H1 (cell line): ENCODE data around the gene GDAP1L1. TPM values are rescaled to one million over a fixed set of nuclear protein-coding genes. Genes with fewer than 3 reads are reported as not detected.

Experiments
- CTCF ChIA-PET: fragments of 300-600 bp; sonication (Branson Sonifier 250); formaldehyde crosslinking; loops from one replicate; lab custom pipeline; 2021; ENCODE audit not compliant: partially characterized antibody; lab: Charles Lee
- POLR2A ChIA-PET: fragments of 300-600 bp; sonication (Branson Sonifier 250); formaldehyde crosslinking; loops from one replicate; lab custom pipeline; 2021; ENCODE audit warnings: inconsistent platforms; ENCODE audit not compliant: partially characterized antibody; lab: Charles Lee
- DNase-seq, 2 experiments: peaks; one replicate each; pipeline versions ENCODE4 v3.0.0 to v3.0.0-alpha.2; 2010 to 2022; ENCODE audit warnings: low spot score in 2 of 2, low read depth in 1 of 2, mixed read lengths in 1 of 2
- FAIRE-seq: peaks from 2 replicates; lab custom pipeline; 2011; peaks lifted over from hg19 to GRCh38; lab: Jason Lieb, UNC
- H2AFZ ChIP-seq: 2 replicates; pipeline ENCODE4 v1.8.1; 2012; ENCODE audit warnings: low read length, inconsistent platforms
- H2AK5ac ChIP-seq: 2 replicates; pipeline ENCODE4 v1.6.1; 2013; ENCODE audit warnings: low read depth, low read length
- H2BK120ac ChIP-seq: replicated peaks from 2 replicates; pipeline ENCODE3; 2013; ENCODE audit warnings: low read depth, low read length, inconsistent platforms
- H2BK12ac ChIP-seq: 2 replicates; pipeline ENCODE4 v1.6.1; 2013; ENCODE audit warnings: low read depth, low read length
- H2BK15ac ChIP-seq: 2 replicates; pipeline ENCODE4 v1.6.1; 2013; ENCODE audit warnings: low read length
- H2BK20ac ChIP-seq: 2 replicates; pipeline ENCODE4 v1.6.1; 2013; ENCODE audit warnings: low read length
- H2BK5ac ChIP-seq: 2 replicates; pipeline ENCODE4 v1.6.1; 2013; ENCODE audit warnings: low read depth, low read length
- H3K14ac ChIP-seq: 2 replicates; pipeline ENCODE4 v1.6.1; 2013; ENCODE audit warnings: inconsistent platforms; ENCODE audit not compliant: insufficient read length
- H3K18ac ChIP-seq: 2 replicates; pipeline ENCODE4 v1.6.1; 2013; ENCODE audit warnings: low read length; ENCODE audit errors: extremely low read depth
- H3K23ac ChIP-seq: 2 replicates; pipeline ENCODE4 v1.6.1; 2013; ENCODE audit warnings: inconsistent platforms; ENCODE audit not compliant: insufficient read length
- H3K23me2 ChIP-seq: 2 replicates; pipeline ENCODE4 v1.6.1; 2013; ENCODE audit warnings: low read depth, low read length
- H3K27ac ChIP-seq: 2 replicates; pipeline ENCODE4 v1.6.1; 2011; ENCODE audit warnings: low read depth, low read length, inconsistent platforms
- H3K27me3 ChIP-seq, 4 experiments: replicated peaks in 1 of 4; 1 replicate in 1 of 4; 2 replicates in 3 of 4; pipeline versions ENCODE4 v1.6.1 to v1.8.1; 2011 to 2013; ENCODE audit warnings: low read length in 3 of 4, mild to moderate bottlenecking in 3 of 4, inconsistent platforms in 2 of 4, mixed read lengths in 2 of 4, moderate library complexity in 1 of 4; ENCODE audit not compliant: control insufficient read depth in 3 of 4, insufficient read depth in 3 of 4; ENCODE audit errors: extremely low read depth in 1 of 4
- H3K36me3 ChIP-seq, 4 experiments: 2 replicates each; pipeline versions ENCODE4 v1.6.1 to v1.8.1; 2011 to 2013; ENCODE audit warnings: mild to moderate bottlenecking in 4 of 4, low read length in 3 of 4, moderate library complexity in 2 of 4, control low read depth in 1 of 4, inconsistent platforms in 1 of 4; ENCODE audit not compliant: insufficient read depth in 4 of 4, control insufficient read depth in 2 of 4
- H3K4ac ChIP-seq: replicated peaks from 2 replicates; pipeline ENCODE3; 2013; ENCODE audit warnings: low read length, low read depth, mixed read lengths, inconsistent platforms; ENCODE audit not compliant: insufficient read length
- H3K4me1 ChIP-seq, 4 experiments: replicated peaks in 1 of 4; 1 replicate in 1 of 4; 2 replicates in 3 of 4; pipeline versions ENCODE4 v1.6.1 to v1.8.1; 2011 to 2013; ENCODE audit warnings: low read length in 3 of 4, inconsistent platforms in 2 of 4, mixed read lengths in 1 of 4; ENCODE audit not compliant: insufficient read depth in 4 of 4, control insufficient read depth in 3 of 4
- H3K4me2 ChIP-seq, 2 experiments: 2 replicates each; pipeline versions ENCODE4 v1.6.1 to v1.8.1; 2011 to 2013; ENCODE audit warnings: low read depth in 2 of 2, low read length in 2 of 2, control low read depth in 1 of 2, inconsistent platforms in 1 of 2, mild to moderate bottlenecking in 1 of 2; ENCODE audit not compliant: insufficient read depth in 1 of 2
- H3K4me3 ChIP-seq, 4 experiments: fragments of 200-600, 300-600 bp in 1 of 4; sonication (generic), shearing (Covaris generic), sonication (Bioruptor Twin) in 1 of 4; 2 replicates each; pipeline versions ENCODE4 v1.5.1 to v1.8.1; 2011 to 2016; ENCODE audit warnings: low read length in 4 of 4, low read depth in 3 of 4, control low read depth in 2 of 4, inconsistent platforms in 2 of 4, mild to moderate bottlenecking in 2 of 4, mixed read lengths in 1 of 4, moderate library complexity in 1 of 4; ENCODE audit not compliant: insufficient read depth in 2 of 4; ENCODE audit errors: extremely low read depth in 1 of 4
- H3K56ac ChIP-seq: replicated peaks from 2 replicates; pipeline ENCODE3; 2013; ENCODE audit warnings: low read depth, mild to moderate bottlenecking, mixed read lengths, low read length, inconsistent platforms; ENCODE audit not compliant: insufficient read length
- H3K79me1 ChIP-seq: 2 replicates; pipeline ENCODE4 v1.6.1; 2013; ENCODE audit warnings: low read depth, low read length, control low read depth
- H3K79me2 ChIP-seq, 2 experiments: 2 replicates each; pipeline versions ENCODE4 v1.6.1 to v1.8.1; 2012 to 2013; ENCODE audit warnings: low read length in 2 of 2, mild to moderate bottlenecking in 2 of 2, inconsistent platforms in 1 of 2; ENCODE audit not compliant: insufficient read depth in 2 of 2, control insufficient read depth in 1 of 2
- H3K9ac ChIP-seq, 4 experiments: replicated peaks in 1 of 4; 1 replicate in 1 of 4; 2 replicates in 3 of 4; pipeline versions ENCODE4 v1.6.1 to v1.8.1; 2011 to 2013; ENCODE audit warnings: low read depth in 3 of 4, low read length in 3 of 4, control low read depth in 2 of 4, mild to moderate bottlenecking in 2 of 4, moderate library complexity in 2 of 4, inconsistent platforms in 1 of 4; ENCODE audit errors: extremely low read depth in 1 of 4
- H3K9me3 ChIP-seq, 2 experiments: 2 replicates each; pipeline versions ENCODE4 v1.6.1 to v1.8.1; 2012 to 2013; ENCODE audit warnings: mild to moderate bottlenecking in 2 of 2, moderate library complexity in 2 of 2, control low read depth in 1 of 2, inconsistent platforms in 1 of 2, low read depth in 1 of 2, low read length in 1 of 2, mixed read lengths in 1 of 2; ENCODE audit not compliant: insufficient read depth in 2 of 2
- H4K20me1 ChIP-seq, 2 experiments: replicated peaks in 1 of 2; 2 replicates each; pipeline versions ENCODE3 to v1.8.1; 2011 to 2013; ENCODE audit warnings: inconsistent platforms in 2 of 2, low read length in 2 of 2, mild to moderate bottlenecking in 1 of 2; ENCODE audit not compliant: insufficient read depth in 2 of 2, control insufficient read depth in 1 of 2
- H4K5ac ChIP-seq: 2 replicates; pipeline ENCODE4 v1.6.1; 2013; ENCODE audit warnings: low read length, low read depth, mixed read lengths, inconsistent platforms; ENCODE audit not compliant: insufficient read length
- H4K8ac ChIP-seq: 2 replicates; pipeline ENCODE4 v1.8.0; 2013; ENCODE audit warnings: mild to moderate bottlenecking, moderate library complexity, low read length, inconsistent platforms; ENCODE audit not compliant: insufficient read depth; ENCODE audit errors: extremely low read depth
- H4K91ac ChIP-seq: replicated peaks from 2 replicates; pipeline ENCODE3; 2013; ENCODE audit warnings: low read length, mixed read lengths, inconsistent platforms; ENCODE audit not compliant: insufficient read length
- BCL11A ChIP-seq, 2 experiments: IDR thresholded peaks; one replicate each; pipeline ENCODE4 v1.6.1; 2011; ENCODE audit warnings: low read depth in 2 of 2, low read length in 2 of 2, mild to moderate bottlenecking in 2 of 2
- CREB1 ChIP-seq: IDR thresholded peaks from 2 replicates; pipeline ENCODE4 v1.6.1; 2012; ENCODE audit warnings: inconsistent platforms
- GTF2F1 ChIP-seq: IDR thresholded peaks from 2 replicates; pipeline ENCODE4 v1.6.1; 2012; ENCODE audit warnings: low read depth, low read length, improper control_type of control experiment, borderline replicate concordance
- HDAC2 ChIP-seq, 2 experiments: fragments of 300-600 bp in 1 of 2; sonication (generic) in 1 of 2; IDR thresholded peaks; 2 replicates each; pipeline ENCODE4 v1.6.1; 2011 to 2012; ENCODE audit warnings: low read depth in 2 of 2, low read length in 2 of 2, mild to moderate bottlenecking in 2 of 2, moderate library complexity in 2 of 2, borderline replicate concordance in 1 of 2, inconsistent platforms in 1 of 2
- KDM5A ChIP-seq: fragments of 200-600 bp; IDR thresholded peaks from 2 replicates; pipeline ENCODE4 v1.7.1; 2012; ENCODE audit warnings: mild to moderate bottlenecking, low read length, inconsistent platforms, mixed read lengths
- SP2 ChIP-seq: IDR thresholded peaks from 2 replicates; pipeline ENCODE4 v1.6.1; 2012; ENCODE audit warnings: mild to moderate bottlenecking, low read length, inconsistent platforms
- TAF1 ChIP-seq: IDR thresholded peaks from 2 replicates; pipeline ENCODE4 v1.6.1; 2011; ENCODE audit warnings: mild to moderate bottlenecking, low read depth, low read length
- TBP ChIP-seq: IDR thresholded peaks from 2 replicates; pipeline ENCODE4 v1.6.1; 2011; ENCODE audit warnings: low read depth, low read length, improper control_type of control experiment
- TCF12 ChIP-seq: IDR thresholded peaks from 2 replicates; pipeline ENCODE4 v1.6.1; 2011; ENCODE audit warnings: low read depth, mild to moderate bottlenecking, low read length
- whole genome bisulfite sequencing, 2 experiments: shearing (Covaris generic) in 1 of 2; methylation state at CpG; one replicate each; pipeline versions ENCODE4 v1.1.6 to v1.1.7; 2013 to 2015; ENCODE audit warnings: low lambda C conversion rate in 2 of 2, mixed read lengths in 2 of 2, inconsistent platforms in 1 of 2, low coverage in 1 of 2, missing lambda C conversion rate in 1 of 2; ENCODE audit not compliant: insufficient replicate concordance in 2 of 2, insufficient coverage in 1 of 2, insufficient read length in 1 of 2; ENCODE audit errors: extremely low coverage in 1 of 2, missing lambda C conversion rate in 1 of 2; 5-methylcytosine and 5-hydroxymethylcytosine counted together
- polyA plus RNA-seq, 7 experiments: library from polyadenylated mRNA; depleted of rRNA in 3 of 7; stranded (reverse) in 5 of 7; unstranded in 2 of 7; fragments of >200 nt in 5 of 7; fragments of 200-250 nt in 2 of 7; gene quantifications; 1 replicate in 5 of 7; 2 replicates in 1 of 7; 4 replicates in 1 of 7; pipeline versions ENCODE4 v1.2.1 to v1.2.3, GENCODE V29; 2011 to 2013; ENCODE audit warnings: missing spikeins in 2 of 7, mixed read lengths in 2 of 7
- total RNA-seq: library from RNA; stranded (reverse); fragmentation: NEBNext Ultra II Directional; extraction: Animal tissue kit (Norgen Biotek cat#: 25700); gene quantifications from 2 replicates; pipeline ENCODE4 v1.2.1, GENCODE V29; 2021

GDAP1L1 gene
- total and polyA plus RNA-seq, 2 of the 8 experiments (the other 6 are each of a cell fraction or from before 2014, with no cell fraction given), result 8.5 to 63.1 TPM

DNA sequence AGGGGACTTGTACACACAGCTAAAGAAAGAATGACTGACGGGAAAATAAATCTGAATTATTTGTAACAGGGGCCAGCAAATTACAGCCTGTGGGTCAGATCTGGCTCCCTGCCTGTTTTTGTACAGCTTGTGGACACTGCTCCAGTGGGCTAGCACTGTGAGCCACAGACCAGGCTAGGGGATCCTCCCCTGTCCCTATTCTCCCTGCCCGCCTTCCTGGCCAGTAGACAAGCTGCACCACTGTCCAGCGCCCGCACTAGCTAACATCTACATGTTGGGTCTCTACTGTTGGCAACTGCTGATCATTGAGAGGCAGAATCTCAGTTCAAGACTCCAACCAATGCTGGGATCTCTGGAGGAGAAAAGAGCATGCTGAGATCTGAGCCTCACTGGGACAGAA lies 47.2 kb upstream of the GDAP1L1 start:
- peaks cover 8 to 71% (median 40%) of the 10 kb centered on the region in 4 experiments for H3K36me3 ChIP-seq

More for the DNA sequence above, 47.2 kb upstream of the GDAP1L1 start:
- no peaks in the 10 kb centered on the region; the same call in 1 of the 2 replicates for H3K79me1 ChIP-seq
- H3K18ac ChIP-seq, result no peak overlapping the region
- no peak overlapping the region for H2BK20ac ChIP-seq
- no peak overlapping the region for H3K23ac ChIP-seq
- H3K4ac ChIP-seq, result no peak overlapping the region
- H2AFZ ChIP-seq, result no peak overlapping the region
- H2BK5ac ChIP-seq, result no peak overlapping the region
- H4K91ac ChIP-seq, result no peak overlapping the region
- no peak overlapping the region for H3K4me2 ChIP-seq
- H2AK5ac ChIP-seq, result no peak overlapping the region
- no peak overlapping the region for H3K27ac ChIP-seq
- no peak for FAIRE-seq
- H2BK120ac ChIP-seq, result no peak overlapping the region
- 90% methylated on average over 4 of the region's 4 CpGs; no CpG with 5 or more reads in 1 of the 2 experiments for WGBS, 2 experiments
- H3K4me3 ChIP-seq, result no peak overlapping the region
- H3K79me2 ChIP-seq, result peaks cover 0 to 26% of the 10 kb centered on the region in 2 experiments; a peak in 2 of 4 replicates
- peaks cover 4 to 7% of the 10 kb centered on the region in 2 experiments for H4K20me1 ChIP-seq
- H4K8ac ChIP-seq, result no peak overlapping the region
- H3K4me1 ChIP-seq, result no peaks in the 10 kb centered on the region
- peak in 1 of 2 experiments; percentile 4 for DNase-seq
- CTCF ChIA-PET, result interaction anchor here (1.3 kb wide), 1 partner anchor 11 kb away, joined by 3 read pairs; no protein-coding TSS in a partner anchor
- H3K9ac ChIP-seq, result no peak overlapping the region
- no peak for TF ChIP-seq SP2
- no peak for TF ChIP-seq TCF12
- TF ChIP-seq CREB1, result no peak
- no peak for TF ChIP-seq TAF1
- TF ChIP-seq BCL11A (IDR thresholded peaks at IDR 0.05; ENCODE audit: low read depth in 2 of 2, low read length in 2 of 2), result no peak
- TF ChIP-seq TBP, result no peak
- no peak for TF ChIP-seq HDAC2 (IDR thresholded peaks at IDR 0.05; ENCODE audit: borderline replicate concordance in 1 of 2, low read depth in 2 of 2, low read length in 2 of 2)
- no peak for TF ChIP-seq GTF2F1
- no peak for TF ChIP-seq KDM5A
- POLR2A ChIA-PET, result interaction anchor here (0.9 kb wide), 2 partner anchors 8 to 87 kb away, joined by 3 read pairs; no protein-coding TSS in a partner anchor
- H3K27me3 ChIP-seq, result no peaks in the 10 kb centered on the region
- no peak overlapping the region for H2BK15ac ChIP-seq
- no peak overlapping the region for H3K14ac ChIP-seq
- H3K23me2 ChIP-seq, result no peaks in the 10 kb centered on the region
- no peaks in the 10 kb centered on the region for H3K9me3 ChIP-seq
- no peak overlapping the region for H3K56ac ChIP-seq
- H2BK12ac ChIP-seq, result no peak overlapping the region
- no peak overlapping the region for H4K5ac ChIP-seq
